NAMALWA (cell line): ENCODE results near the gene A2ML1.
"Not testable (repeated sequence)": the region's sequence is repeated elsewhere in the genome, so short reads cannot be mapped to it uniquely, and the experiment has no call there.

Experiments
- DNase-seq: peaks from one replicate; pipeline ENCODE4 v3.0.0-alpha.2; 2015; ENCODE audit warnings: low spot score

The A2ML1 gene

GRCh38 chr12:8817856-8818255 lies 4.6 kb upstream of the A2ML1 start:
- no peak for DNase-seq

GRCh38 chr12:8818526-8818925 lies 3.9 kb upstream of the A2ML1 start:
- no peak for DNase-seq

GRCh38 chr12:8819666-8819980 lies 2.8 kb upstream of the A2ML1 start:
- DNase-seq = no peak

- not testable (repeated sequence) for DNase-seq
Measured at GRCh38 chr12:8820676-8821407, 1.6 kb upstream of the A2ML1 start.

GRCh38 chr12:8821591-8821990 lies 830 bp upstream of the A2ML1 start:
- DNase-seq = no peak

GRCh38 chr12:8823565-8824300 lies 1.3 kb downstream of the A2ML1 start:
- DNase-seq = peak; percentile 66

GRCh38 chr12:8827551-8828256 lies 5.3 kb downstream of the A2ML1 start:
- no peak for DNase-seq

GRCh38 chr12:8828257-8829124 lies 6.1 kb downstream of the A2ML1 start:
- DNase-seq = no peak

- DNase-seq = no peak
Measured at GRCh38 chr12:8829125-8829518, 6.7 kb downstream of the A2ML1 start.

- no peak for DNase-seq
Measured at GRCh38 chr12:8829621-8830020, 7.2 kb downstream of the A2ML1 start.

- DNase-seq = no peak
Measured at GRCh38 chr12:8831116-8831515, 8.7 kb downstream of the A2ML1 start.

GRCh38 chr12:8832500-8832899 lies 10.1 kb downstream of the A2ML1 start:
- no peak for DNase-seq

- DNase-seq = no peak
Measured at GRCh38 chr12:8834230-8834629, 11.8 kb downstream of the A2ML1 start.

GRCh38 chr12:8837291-8837690 lies 14.9 kb downstream of the A2ML1 start:
- DNase-seq = no peak

- no peak for DNase-seq
Measured at GRCh38 chr12:8840321-8840720, 17.9 kb downstream of the A2ML1 start.

- DNase-seq = no peak
Measured at GRCh38 chr12:8840938-8841633, 18.7 kb downstream of the A2ML1 start.

- no peak for DNase-seq
Measured at GRCh38 chr12:8841778-8842177, 19.4 kb downstream of the A2ML1 start.

GRCh38 chr12:8844665-8845064 lies 22.2 kb downstream of the A2ML1 start:
- DNase-seq = no peak

GRCh38 chr12:8846305-8846704 lies 23.9 kb downstream of the A2ML1 start:
- no peak for DNase-seq

GRCh38 chr12:8847435-8847834 lies 25.0 kb downstream of the A2ML1 start:
- no peak for DNase-seq

GRCh38 chr12:8849876-8850275 lies 27.5 kb downstream of the A2ML1 start:
- DNase-seq = no peak

- DNase-seq = no peak
Measured at GRCh38 chr12:8852119-8852518, 29.7 kb downstream of the A2ML1 start.
